Activated T-cell treated with anti-CD3 and anti-CD28 coated beads for 1 hour (primary cell): ENCODE measurements around the gene LOXL3.

Source experiments
- DNase-seq: peaks from one replicate; pipeline ENCODE4 v3.0.0-alpha.2; 2020; ENCODE audit warnings: low read depth

LOXL3 gene

GRCh38 chr2:74526649-74527230 is 27.0 kb downstream of the LOXL3 start:
- DNase-seq = no peak

- no peak for DNase-seq
Measured at GRCh38 chr2:74525717-74526648, 27.8 kb downstream of the LOXL3 start, which contains the start of gene DQX1. DQX1 (minus strand) TSS chr2:74526231; CDS start chr2:74525729, 502 bp downstream.

- no peak for DNase-seq
Measured at GRCh38 chr2:74524955-74525716, 28.6 kb downstream of the LOXL3 start.

- no peak for DNase-seq
Measured at GRCh38 chr2:74524005-74524404, 29.7 kb downstream of the LOXL3 start.

GRCh38 chr2:74522516-74522915 is 31.2 kb downstream of the LOXL3 start:
- DNase-seq = no peak

- no peak for DNase-seq
Measured at GRCh38 chr2:74516650-74517049, 37.1 kb downstream of the LOXL3 start.

GRCh38 chr2:74515981-74516633 is 37.6 kb downstream of the LOXL3 start:
- DNase-seq = peak; percentile 67

- no peak for DNase-seq
Measured at GRCh38 chr2:74515271-74515980, 38.3 kb downstream of the LOXL3 start.

- no peak for DNase-seq
Measured at GRCh38 chr2:74514368-74515270, 39.1 kb downstream of the LOXL3 start, which contains the start of gene TLX2. TLX2 (plus strand) TSS chr2:74514450; CDS start chr2:74514807, 357 bp downstream.

- no peak for DNase-seq
Measured at GRCh38 chr2:74513605-74514367, 40.0 kb downstream of the LOXL3 start.

GRCh38 chr2:74512744-74513604 is 40.8 kb downstream of the LOXL3 start:
- DNase-seq = no peak

GRCh38 chr2:74511104-74511989 is 42.4 kb downstream of the LOXL3 start:
- no peak for DNase-seq

- DNase-seq = no peak
Measured at GRCh38 chr2:74510272-74510671, 43.5 kb downstream of the LOXL3 start.

GRCh38 chr2:74507926-74508520 is 45.7 kb downstream of the LOXL3 start:
- no peak for DNase-seq

GRCh38 chr2:74507145-74507925 is 46.4 kb downstream of the LOXL3 start, which contains the start of gene PCGF1:
PCGF1 (minus strand) TSS chr2:74507695; CDS start chr2:74507668, 27 bp downstream.
- DNase-seq = peak; percentile 98
